Stimulated activated naive CD4-positive, alpha-beta T cell treated with Interleukin-2 at 50 U/mL for 16 hours (primary cell): ENCODE data around the gene PIK3CB.
"Not testable (repeated sequence)": the region's sequence is repeated elsewhere in the genome, so short reads cannot be mapped to it uniquely, and the experiment has no call there.

Experiments
- DNase-seq: peaks from one replicate; lab custom pipeline; 2025; lab: John Stamatoyannopoulos, UW

Gene PIK3CB

DNA sequence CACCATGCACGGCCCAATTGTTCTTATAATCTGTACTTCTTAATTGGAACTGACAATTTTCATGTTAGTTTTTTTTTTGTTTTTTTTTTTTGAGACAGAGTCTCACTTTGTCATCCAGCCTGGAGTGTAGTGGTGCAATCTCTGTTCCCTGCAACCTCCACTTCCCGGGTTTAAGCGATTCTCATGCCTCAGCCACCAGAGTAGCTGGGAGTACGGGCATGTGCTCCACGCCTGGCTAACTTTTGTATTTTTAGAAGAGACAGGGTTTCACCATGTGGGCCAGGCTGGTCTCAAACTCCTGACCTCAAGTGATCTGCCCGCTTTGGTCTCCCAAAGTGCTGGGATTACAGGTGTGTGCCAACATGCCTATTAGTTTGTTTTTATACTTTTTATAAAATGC lies 153.8 kb downstream of the PIK3CB start:
- not testable (repeated sequence) for DNase-seq

DNA sequence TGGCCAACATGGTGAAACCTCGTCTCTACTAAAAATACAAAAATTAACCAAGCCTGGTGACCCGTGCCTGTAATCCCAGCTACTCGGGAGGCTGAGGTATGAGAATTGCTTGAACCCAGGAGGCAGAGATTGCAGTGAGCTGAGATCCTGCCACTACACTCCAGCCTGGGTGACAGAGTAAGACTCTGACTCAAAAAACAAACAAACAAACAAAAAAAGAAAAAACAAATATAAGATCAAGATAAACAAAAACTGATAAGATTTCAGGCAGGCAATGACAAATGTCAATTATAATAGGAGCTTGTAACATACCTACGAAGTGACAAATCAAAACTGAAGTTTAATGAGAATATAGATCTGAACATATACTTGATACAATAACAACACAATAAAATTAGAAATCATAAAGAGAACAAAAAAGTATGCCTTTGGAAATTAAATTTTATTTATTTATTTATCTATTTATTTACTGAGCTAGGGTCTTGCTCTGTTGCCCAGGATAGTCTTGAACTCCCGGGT lies 155.8 kb downstream of the PIK3CB start:
- no peak for DNase-seq

DNA sequence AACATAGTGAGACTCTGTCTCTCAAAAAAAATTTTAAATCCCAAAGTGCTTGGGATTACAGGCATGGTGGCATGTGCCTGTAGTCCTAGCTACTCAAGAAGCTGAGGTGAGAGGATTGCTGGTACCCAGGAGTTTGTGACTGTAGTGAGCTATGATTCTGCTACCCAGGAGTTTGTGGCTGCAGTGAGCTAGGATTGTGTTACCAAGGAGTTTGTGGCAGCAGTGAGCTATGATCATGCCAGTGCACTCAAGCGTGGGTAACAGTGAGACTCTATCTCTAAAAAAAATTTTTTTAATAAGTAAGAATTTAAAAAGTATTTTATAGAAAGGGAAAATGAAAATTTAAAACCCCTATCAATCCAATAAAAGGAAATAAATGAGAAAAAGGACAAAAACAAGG lies 156.6 kb downstream of the PIK3CB start:
- no peak for DNase-seq

DNA sequence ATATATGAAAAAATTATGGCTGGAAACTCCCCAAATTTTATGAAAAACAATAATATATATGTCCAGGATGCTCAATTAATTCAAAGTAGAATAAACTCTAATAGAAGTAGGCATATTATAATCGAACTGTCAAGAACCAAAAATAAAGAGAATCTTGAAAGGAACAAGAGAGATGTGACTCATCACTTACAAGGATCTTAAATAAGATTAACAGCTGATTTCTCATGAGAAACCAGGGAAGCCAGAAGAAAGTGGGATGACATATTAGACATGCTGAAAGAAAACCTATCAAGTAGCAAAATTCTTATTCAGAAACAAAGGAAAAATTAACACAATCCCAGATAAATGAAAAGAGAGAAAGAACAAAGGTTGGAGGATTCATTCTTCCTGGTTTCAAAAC lies 159.3 kb downstream of the PIK3CB start:
- no peak for DNase-seq

DNA sequence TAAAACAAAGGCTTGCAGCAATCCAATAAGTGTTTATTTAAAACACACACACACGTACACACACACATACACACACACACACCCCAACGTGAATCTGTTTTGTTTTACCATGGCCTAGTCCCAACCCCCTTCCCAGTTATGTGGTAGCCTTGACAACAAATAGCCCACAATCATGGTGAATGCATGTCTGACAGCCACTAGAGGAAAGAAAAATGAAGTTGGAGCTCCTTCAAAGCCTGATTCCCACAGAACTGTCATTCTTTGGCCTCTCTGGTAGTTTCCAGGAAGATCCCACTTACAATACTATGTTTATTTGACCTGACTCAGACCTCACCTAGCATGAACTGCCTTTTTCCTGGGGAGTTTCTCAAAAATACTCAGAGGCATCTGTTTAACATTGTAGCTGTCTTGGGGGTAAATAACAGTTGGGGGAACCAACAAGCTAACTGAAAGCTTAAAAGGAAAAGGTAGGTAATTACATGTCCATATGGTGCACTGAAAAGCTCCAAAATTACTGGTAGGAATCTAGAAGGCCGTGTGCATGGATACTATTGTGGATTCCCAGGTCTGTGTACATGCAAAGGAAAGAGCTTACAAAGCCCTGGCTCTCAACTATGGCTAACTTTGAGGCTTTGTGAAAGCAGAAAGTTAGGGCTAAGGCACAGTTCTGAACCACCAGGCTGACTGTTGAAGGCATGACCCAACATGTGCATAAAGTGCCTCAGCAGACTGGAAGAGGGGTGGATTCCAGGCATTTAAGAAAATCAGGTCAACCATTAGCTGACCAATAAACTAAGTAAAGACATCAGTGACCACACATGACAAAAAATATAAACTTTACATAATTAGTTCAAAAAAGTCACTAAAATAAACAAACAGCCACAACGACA lies 160.8 kb downstream of the PIK3CB start:
- no peak for DNase-seq

DNA sequence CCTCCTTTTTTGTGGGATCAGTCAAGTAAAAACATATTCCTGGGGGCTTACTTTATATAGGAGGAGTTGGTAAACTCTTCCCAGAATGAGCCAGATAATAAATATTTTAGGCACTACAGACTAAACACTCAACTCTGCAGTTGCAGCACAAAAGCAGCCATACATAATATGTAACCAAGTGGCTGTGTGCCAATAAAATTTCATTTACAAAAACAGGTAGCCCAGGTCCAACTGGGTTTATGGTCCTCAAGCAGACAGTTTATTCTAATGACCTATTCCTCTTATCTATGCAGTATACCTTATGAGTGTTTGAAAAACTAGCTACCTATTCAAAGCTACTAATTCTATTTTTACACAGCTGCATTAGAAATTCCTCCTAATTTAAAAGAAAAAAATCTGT lies 164.3 kb downstream of the PIK3CB start:
- no peak for DNase-seq

DNA sequence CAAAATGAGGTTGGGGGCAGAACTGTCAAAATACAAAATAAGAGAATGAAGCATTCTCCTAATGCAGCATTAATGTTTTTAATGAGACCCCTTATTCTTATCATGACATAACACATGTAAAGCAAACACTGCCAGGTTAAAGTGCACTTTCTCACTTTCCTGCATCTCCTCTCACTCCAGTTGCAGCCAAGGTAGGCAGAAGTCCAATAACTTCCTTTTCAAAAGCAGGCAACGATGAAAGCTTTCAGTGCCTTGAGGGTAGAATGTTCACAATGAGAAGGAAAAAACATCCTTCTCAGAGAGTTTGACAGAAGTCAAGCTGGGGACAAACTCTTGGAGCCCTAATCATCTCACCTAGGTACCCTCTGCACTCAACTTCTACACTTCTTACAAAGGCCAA lies 166.6 kb downstream of the PIK3CB start:
- DNase-seq, result no peak

DNA sequence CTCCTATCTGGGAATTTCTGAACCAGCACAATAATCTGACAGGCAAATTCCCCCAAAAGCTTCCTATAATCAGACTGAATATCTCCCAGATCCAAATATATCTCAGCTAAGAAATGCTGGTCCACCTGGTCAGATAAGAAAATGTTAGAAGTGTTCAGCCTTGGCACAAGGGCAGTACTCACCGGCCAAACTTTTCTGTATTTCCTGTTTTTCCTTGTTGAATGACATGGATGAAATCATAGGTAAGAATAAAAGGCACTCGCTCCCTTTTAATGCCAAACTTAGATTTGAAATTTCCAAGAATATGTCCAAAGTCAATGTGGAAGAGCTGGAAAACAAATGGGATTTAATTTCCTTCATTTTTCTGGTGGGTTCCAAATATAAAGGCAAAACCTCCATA lies 177.2 kb downstream of the PIK3CB start:
- DNase-seq, result no peak

DNA sequence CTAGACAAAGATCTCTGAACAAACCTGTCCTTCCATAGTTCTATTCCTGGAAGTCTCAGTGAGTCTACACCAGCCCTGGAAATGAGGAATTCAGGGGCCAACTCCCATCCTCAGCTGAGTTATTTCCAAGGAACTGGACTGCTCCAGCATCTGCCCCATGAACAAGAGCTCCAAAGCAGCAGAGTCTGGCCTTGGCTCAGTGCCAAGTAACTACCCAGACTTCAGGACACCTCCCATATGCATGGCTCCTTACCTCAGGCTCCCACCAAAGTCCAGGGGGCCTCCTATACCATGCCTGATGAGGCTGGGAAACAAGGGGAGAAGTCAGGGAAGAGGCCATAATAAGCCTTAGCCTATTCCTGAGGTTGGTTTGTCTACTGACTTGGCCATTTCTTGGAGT lies 181.2 kb downstream of the PIK3CB start:
- DNase-seq, result no peak

DNA sequence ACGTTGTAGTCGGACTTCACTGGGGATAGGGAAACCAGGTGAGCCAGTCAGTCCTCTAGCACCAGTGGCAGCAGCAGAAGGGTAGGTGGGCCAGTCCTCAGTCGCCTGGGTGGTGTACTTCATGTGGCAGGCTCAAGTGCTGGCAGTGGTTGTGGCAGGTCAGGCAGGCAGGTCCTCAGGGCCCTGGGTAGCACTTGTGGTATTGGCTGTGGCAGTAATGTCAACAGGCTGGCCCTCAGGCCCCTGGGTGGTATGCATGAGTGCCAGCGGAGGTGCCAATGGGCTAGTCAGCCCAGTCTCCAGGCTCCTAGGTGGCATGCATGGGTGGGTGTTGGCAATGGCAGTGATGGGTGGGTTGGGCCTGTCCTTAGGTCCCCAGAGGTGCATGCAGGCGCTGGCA lies 185.6 kb downstream of the PIK3CB start:
- DNase-seq, result no peak

DNA sequence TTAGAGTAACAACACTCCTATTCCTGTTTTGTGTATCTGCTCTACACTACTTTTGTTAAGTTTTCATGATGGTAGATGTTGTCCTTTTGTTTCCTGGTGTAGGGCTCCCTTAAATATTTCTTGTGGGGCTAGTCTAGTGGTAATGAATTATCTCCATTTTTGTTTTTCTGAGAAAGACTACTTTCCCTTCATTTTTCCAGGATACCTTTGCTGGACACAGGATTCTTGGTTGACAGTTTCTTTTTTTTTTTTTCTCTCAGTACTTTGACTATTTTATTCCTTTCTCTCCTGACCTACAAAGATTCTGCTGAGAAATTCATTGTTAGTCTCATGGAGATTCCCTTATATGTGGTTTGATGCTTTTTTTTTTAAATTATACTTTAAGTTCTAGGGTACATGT lies 188.2 kb downstream of the PIK3CB start:
- DNase-seq, result no peak

DNA sequence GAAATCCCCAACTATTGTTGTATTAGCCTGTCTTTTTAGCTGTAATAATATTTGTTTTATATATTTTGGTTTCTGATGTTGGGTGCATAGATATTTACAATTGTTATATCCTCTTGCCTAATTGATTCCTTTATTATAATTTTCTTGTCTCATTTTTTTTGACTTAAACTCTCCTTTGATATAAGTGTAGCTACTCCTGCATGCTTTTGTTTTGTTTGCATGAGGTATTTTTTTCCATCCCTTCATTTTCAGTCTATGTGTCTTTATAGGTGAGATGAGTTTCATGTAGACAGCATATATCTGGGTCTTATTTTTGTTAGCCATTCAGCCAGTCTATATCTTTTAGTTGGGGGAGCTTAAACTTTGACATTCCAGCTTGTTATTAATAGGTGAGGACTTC lies 188.7 kb downstream of the PIK3CB start:
- DNase-seq, result no peak

DNA sequence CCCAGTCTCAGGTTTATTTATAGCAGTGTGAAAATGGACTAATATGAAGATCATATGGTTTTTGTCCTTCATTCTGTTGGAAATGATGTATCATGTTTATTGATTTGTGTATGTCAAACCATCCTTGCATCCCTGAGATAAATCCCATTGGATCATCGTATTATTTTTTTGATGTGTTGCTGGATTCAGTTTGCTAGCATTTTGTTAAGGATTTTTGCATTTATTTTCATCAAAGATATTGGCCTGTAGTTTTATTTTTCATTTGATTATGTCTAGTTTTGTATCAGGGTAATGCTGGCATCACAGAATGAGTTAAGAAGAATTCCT lies 191.8 kb downstream of the PIK3CB start:
- DNase-seq, result no peak

DNA sequence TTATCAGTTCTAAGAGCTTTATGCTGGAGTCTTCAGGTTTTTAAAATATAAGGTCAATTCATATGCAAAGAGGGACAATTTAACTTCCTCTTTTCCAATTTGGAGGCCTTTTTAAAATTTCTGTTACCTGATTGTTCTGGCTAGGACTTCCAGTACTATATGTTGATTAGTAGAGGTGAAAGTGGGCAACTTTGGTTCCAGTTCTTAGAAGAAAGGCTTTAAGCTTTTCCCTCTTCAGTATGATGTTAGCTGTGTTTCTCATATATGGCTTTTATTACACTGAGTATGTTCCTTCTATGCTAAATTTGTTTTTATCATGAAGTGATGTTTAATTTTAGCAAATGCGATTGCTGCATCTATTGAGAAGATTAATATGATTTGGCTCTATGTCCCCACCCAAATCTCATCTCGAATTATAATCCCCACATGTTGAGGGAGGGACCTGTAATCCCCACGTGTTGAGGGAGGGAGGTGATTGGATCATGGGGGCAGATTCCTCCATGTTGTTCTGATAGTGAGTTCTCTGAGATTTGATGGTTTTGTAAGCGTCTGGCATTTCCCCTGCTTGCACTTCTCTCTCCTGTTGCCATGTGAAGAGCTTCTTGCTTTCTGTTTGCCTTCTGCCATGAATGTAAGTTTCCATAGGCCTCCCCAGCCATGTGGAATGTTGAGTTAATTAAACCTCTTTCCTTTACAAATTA lies 192.4 kb downstream of the PIK3CB start:
- no peak for DNase-seq

DNA sequence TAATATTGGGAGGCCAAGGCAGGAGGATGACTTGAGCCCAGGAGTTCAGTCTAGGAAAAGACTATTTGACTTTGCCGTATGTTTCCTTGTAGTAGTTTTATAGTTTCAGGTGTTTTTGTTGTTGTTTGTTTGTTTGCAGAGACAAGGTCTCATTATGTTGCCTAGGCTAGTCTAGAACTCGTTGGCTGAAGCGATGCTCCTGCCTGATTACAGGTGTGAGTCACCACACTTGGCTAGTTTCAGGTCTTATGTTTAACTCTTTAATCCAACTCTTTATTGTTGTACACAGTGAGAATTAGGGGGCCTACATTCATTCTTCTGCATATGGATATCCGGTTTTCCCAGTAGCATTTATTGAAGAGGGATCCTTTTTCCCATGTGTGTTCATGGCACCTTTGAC lies 194.2 kb downstream of the PIK3CB start:
- DNase-seq, result no peak

DNA sequence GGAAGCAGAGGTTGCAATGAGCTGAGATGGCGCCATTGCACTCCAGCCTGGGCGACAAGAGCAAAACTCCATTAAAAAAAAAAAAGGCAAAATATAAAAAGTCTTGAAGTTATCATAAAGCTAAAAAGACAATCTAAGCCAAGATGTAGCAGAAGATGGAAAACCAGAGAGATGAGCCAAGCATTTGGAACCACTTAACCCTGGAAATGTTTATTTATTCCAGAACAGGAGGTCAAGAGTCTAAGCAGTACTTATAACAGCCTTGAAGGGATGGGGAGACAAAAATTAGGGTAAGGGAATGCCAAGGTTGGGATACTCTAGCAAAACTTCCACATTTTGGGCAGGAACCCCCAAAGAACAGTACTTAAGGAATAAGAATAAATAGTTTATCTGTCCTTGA lies 196.1 kb downstream of the PIK3CB start:
- DNase-seq, result no peak

DNA sequence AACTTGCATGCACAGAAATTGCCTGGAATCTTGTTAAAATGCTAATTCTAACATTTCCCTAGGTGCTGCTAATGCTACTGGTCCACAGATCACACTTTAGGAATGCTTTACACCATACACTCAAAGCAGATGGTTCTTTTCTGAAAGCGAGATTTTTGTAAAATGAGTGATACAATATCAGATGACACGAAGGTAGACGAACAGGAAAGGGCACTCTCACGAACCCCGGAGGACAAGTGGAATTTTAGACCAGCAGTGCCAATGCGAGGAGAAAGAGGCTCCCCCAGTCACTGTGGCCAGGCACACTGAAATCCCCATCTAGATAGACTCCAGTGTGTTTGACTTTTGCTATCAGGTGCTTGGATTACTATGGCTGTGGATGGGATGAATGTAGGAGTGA lies 205.2 kb downstream of the PIK3CB start:
- no peak for DNase-seq

DNA sequence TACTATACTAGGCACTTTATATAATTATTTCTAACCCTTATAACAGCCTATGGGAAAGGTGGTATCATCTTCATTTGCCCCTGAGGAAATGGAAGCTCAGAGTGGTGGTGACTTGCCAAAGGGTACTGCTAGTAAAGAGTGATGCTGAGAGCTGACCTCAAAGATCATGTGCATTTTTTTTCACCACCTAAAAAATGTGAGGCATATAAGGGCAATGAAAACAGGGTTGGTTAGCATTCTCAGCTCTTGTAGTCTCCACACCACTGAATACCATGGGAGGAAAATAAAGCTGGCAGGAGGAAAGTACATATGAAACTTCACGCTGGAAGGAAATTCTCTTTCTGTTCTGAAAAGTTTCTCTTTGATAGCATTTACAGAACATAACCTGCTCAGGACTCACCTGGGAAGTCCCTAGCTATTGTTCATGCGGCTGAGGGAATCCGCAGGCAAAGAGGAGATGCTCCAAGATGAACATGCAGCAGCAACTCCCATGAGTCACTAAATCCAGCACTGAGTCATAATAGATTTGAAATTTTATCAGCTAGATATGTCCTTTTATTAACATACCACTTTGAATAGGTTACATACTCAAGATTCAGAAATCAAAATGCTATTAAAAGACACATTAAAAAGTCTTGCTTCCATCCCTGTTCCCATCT lies 208.9 kb downstream of the PIK3CB start:
- no peak for DNase-seq

DNA sequence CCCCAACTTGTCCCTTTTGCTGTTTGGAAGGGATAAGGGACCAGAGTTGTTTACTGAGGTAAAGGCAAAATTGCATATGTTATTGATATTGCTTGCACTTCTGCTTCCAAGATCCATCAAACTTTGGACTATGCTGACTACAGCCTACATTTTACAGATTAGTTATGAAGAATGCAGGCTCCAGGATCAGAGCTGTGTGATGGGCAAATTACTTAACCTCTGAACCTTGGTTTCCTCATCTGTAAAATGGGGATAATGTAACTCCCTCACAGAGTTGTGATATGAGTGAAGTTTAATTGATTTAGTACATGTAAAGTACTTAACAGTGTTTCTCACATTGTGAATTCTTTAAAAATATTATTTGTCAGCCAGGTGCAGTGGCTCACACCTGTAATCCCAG lies 210.2 kb downstream of the PIK3CB start:
- no peak for DNase-seq

DNA sequence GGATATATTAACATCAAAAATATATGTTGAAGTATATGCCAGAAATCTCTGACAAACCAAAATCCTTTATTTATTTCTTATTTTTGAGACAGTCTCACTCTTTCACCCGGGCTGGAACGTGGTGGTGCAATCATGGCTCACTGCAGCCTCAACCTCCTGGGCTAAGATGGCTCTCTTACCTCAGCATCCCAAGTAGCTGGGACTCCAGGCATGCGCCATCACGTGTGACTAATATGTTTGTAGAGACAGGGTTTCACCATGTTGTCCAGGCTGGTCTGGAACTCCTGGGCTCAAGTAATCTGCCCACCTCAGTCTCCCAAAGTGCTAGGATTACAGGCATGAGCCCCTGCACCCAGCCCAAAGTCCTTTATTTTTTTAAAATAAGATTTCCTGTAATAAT lies 214.3 kb downstream of the PIK3CB start:
- no peak for DNase-seq

DNA sequence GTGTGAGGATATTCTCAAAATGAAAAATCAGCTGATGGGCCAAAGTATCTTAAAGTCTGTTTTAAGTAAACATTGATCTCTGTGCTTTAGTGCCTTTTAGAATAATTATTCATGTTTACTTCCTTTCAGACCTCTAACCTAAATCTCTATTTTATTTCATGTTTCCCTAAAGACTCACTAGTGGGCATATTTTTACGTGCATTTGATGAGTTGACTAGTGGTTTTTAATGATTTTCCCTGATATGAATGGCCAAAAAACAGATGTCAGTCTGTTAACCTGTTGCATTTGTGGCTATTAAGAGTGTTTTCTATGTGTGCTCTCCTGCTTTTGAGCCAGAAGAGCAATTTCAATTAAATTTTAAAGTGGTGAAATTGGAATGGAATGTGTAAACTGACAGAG lies 219.3 kb downstream of the PIK3CB start:
- DNase-seq, result no peak

DNA sequence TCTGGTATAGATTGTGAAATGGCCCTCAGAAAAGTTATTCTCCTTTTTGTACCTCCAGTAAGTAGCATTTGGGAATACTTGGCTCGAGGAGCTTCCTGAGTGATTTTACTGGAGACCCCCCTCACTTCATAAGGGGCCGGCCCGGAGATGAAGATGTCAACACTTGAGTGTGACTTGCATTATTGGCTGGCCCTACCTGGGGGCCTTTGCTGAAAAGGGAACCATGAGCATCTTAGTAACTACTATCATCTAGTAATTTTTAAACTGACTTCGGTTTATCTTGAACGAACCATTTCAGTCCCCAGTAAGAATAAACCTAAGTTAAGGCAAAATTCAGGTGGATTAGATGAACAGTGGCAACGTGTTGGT lies 224.8 kb downstream of the PIK3CB start:
- DNase-seq, result no peak
